Measurements from ENCODE around the gene BBS9. TPM values are rescaled to one million over a fixed set of nuclear protein-coding genes. Genes with fewer than 3 reads are reported as not detected.
"Not testable (repeated sequence)": the region's sequence is repeated elsewhere in the genome, so short reads cannot be mapped to it uniquely, and the experiment has no call there.

The BBS9 gene
- total RNA-seq, 4 donors from 2014 or later = 11.3 to 28.5 (median 20.7) TPM

GRCh38 chr7:33091641-33092191 is 37.6 kb upstream of the BBS9 start:
- no peak for TF ChIP-seq CTCF (IDR thresholded peaks at IDR 0.05)
- ATAC-seq (ENCODE audit: low FRiP score) (no peak), DNase-seq (ENCODE audit: low spot score) (no peak)

GRCh38 chr7:33093266-33093665 is 36.1 kb upstream of the BBS9 start:
- ATAC-seq (ENCODE audit: low FRiP score) = no peak
- no peak for TF ChIP-seq CTCF (IDR thresholded peaks at IDR 0.05)
- DNase-seq (ENCODE audit: low spot score) = no peak

- not testable (repeated sequence) for DNase-seq (ENCODE audit: low spot score); ATAC-seq (ENCODE audit: low FRiP score)
Observed at GRCh38 chr7:33094745-33095275, 34.6 kb upstream of the BBS9 start.

- ATAC-seq (ENCODE audit: low FRiP score) (no peak), DNase-seq (ENCODE audit: low spot score) (no peak)
- TF ChIP-seq CTCF (IDR thresholded peaks at IDR 0.05) = no peak
Observed at GRCh38 chr7:33099154-33099940, 30.0 kb upstream of the BBS9 start.

GRCh38 chr7:33100770-33101169 is 28.6 kb upstream of the BBS9 start:
- ATAC-seq (ENCODE audit: low FRiP score) = no peak
- no peak for DNase-seq (ENCODE audit: low spot score)
- no peak for TF ChIP-seq CTCF (IDR thresholded peaks at IDR 0.05)

- DNase-seq (ENCODE audit: low spot score) (no peak), ATAC-seq (ENCODE audit: low FRiP score) (no peak)
- no peak for TF ChIP-seq CTCF (IDR thresholded peaks at IDR 0.05)
Observed at GRCh38 chr7:33101906-33102305, 27.5 kb upstream of the BBS9 start.

- TF ChIP-seq CTCF (IDR thresholded peaks at IDR 0.05) = no peak
- DNase-seq (ENCODE audit: low spot score) (no peak), ATAC-seq (ENCODE audit: low FRiP score) (no peak)
Observed at GRCh38 chr7:33107136-33108066, 22.0 kb upstream of the BBS9 start.
